Adrenal gland (tissue), 12 donors: Measurements from ENCODE around the gene GJB6. TPM values are rescaled to one million over a fixed set of nuclear protein-coding genes. Genes with fewer than 3 reads are reported as not detected.

ENCODE experiments used
- DNase-seq, 7 donors: peaks; one replicate each; pipeline ENCODE4 v3.0.0-alpha.2; 2019 to 2020
- H3K27ac ChIP-seq, 5 donors: fragments of 200-600 bp; sonication (generic) in 4 of 5; 1 replicate in 3 of 5; 2 replicates in 2 of 5; pipeline versions ENCODE4 v1.5.1 to v1.8.0; 2016 to 2020; ENCODE audit warnings: mild to moderate bottlenecking in 1 of 5
- H3K27me3 ChIP-seq: fragments of 200-600 bp; 2 replicates; pipeline ENCODE4 v1.8.0; 2021
- H3K36me3 ChIP-seq, 2 donors: fragments of 200-600 bp; replicated peaks in 1 of 2; 1 replicate in 1 of 2; 2 replicates in 1 of 2; pipeline versions ENCODE4 v1.5.1 to v1.8.0; 2018 to 2022
- H3K4me1 ChIP-seq, 2 donors: fragments of 200-600 bp; replicated peaks in 1 of 2; 1 replicate in 1 of 2; 2 replicates in 1 of 2; pipeline versions ENCODE4 v1.5.1 to v1.8.0; 2018 to 2021
- H3K4me3 ChIP-seq, 4 donors: fragments of 200-600 bp; sonication (generic) in 3 of 4; one replicate each; pipeline ENCODE4 v1.5.1; 2016 to 2018
- H3K9me3 ChIP-seq, 3 donors: fragments of 200-600 bp; sonication (generic) in 1 of 3; replicated peaks in 1 of 3; 1 replicate in 2 of 3; 2 replicates in 1 of 3; pipeline versions ENCODE4 v1.5.1 to v1.8.0; 2016 to 2021
- CTCF ChIP-seq, 6 experiments: fragments of 450-650 bp in 4 of 6; fragments of 200-600 bp in 2 of 6; sonication (generic) in 1 of 6; IDR thresholded peaks; 1 replicate in 5 of 6; 2 replicates in 1 of 6; pipeline versions ENCODE4 v1.5.1 to v1.8.0; 2016 to 2021; ENCODE audit warnings: antibody characterized with exemption in 6 of 6, mild to moderate bottlenecking in 2 of 6, moderate library complexity in 1 of 6
- POLR2A ChIP-seq, 2 donors: fragments of 450-650 bp; IDR thresholded peaks; one replicate each; pipeline ENCODE4 v1.6.1; 2017; ENCODE audit warnings: antibody characterized with exemption in 2 of 2, mild to moderate bottlenecking in 2 of 2, moderate library complexity in 1 of 2
- WGBS, 4 donors: extraction: QIAGEN DNeasy Blood & Tissue Kit in 2 of 4; methylation state at CpG; one replicate each; pipeline versions ENCODE4 v1.1.5 to v1.1.7; 2013 to 2017; 5-methylcytosine and 5-hydroxymethylcytosine counted together
- intact Hi-C, 2 donors: fragments of 100-400 bp; cut with DNase I; formaldehyde crosslinking; loops; one replicate each; pipeline versions ENCODE4 v1.14.1 to v1.15.0; 2022 to 2023
- polyA plus RNA-seq, 3 donors: library from polyadenylated mRNA; stranded (reverse); fragments of 200-250 nt in 2 of 3; fragments of 350-450 nt in 1 of 3; fragmentation: Illumina TruSeq in 1 of 3; extraction: RNeasy Lipid Tissue Mini Kit (QIAGEN cat#74804) in 1 of 3; gene quantifications; one replicate each; pipeline ENCODE4 v1.2.3, GENCODE V29; 2013 to 2014
- total RNA-seq, 9 donors: library from RNA; depleted of rRNA in 4 of 9; stranded (reverse); fragments of >200 nt in 4 of 9; fragments of 120-200 nt in 1 of 9; fragmentation: NEBNext Ultra II Directional in 1 of 9; extraction: Animal tissue kit (Norgen Biotek cat#: 25700) in 1 of 9; gene quantifications; one replicate each; pipeline versions ENCODE4 v1.1.0 to v1.2.4, GENCODE V29; 2013 to 2023
- donor health status: healthy with polysubstance abuse.
- donor health status: Bipolar disorder and iron deficiency.
- donor health status: DM: yes; HTN: yes; CAD: no.
- donor health status: DM: no; HTN: no; CAD: no.
- donor health status: DM: no; HTN: no; CAD: no.
- donor health status: DM: yes; HTN: yes; CAD: no.

Gene GJB6
- total and polyA plus RNA-seq, 12 donors = 0.16 to 2.3 (median 0.17) TPM; not detected in 9

- 50 to 86% (median 73%) methylated on average over 4 of the region's 4 CpGs for WGBS, 4 donors
- Histone ChIP-seq H3K36me3 (no peaks in the 10 kb centered on the region), H3K4me1 (no peaks in the 10 kb centered on the region), H3K27ac (no peak overlapping the region), H3K4me3 (no peak overlapping the region), H3K9me3 (no peaks in the 10 kb centered on the region), H3K27me3 (peaks cover 9% of the 10 kb centered on the region)
- TF ChIP-seq CTCF (IDR thresholded peaks at IDR 0.05) (no peak), POLR2A (IDR thresholded peaks at IDR 0.05) (no peak)
- intact Hi-C loops = no loop called here
- no peak for DNase-seq
Observed at GRCh38 chr13:20271441-20271840, 39.3 kb upstream of the GJB6 start.

GRCh38 chr13:20270163-20270865, 38.2 kb upstream of the GJB6 start:
- no peak overlapping the region for H3K27ac ChIP-seq
- 43 to 53% (median 48%) methylated on average over 9 of the region's 9 CpGs for WGBS, 4 donors
- TF ChIP-seq CTCF (IDR thresholded peaks at IDR 0.05) (no peak), POLR2A (IDR thresholded peaks at IDR 0.05) (no peak)

DNA sequence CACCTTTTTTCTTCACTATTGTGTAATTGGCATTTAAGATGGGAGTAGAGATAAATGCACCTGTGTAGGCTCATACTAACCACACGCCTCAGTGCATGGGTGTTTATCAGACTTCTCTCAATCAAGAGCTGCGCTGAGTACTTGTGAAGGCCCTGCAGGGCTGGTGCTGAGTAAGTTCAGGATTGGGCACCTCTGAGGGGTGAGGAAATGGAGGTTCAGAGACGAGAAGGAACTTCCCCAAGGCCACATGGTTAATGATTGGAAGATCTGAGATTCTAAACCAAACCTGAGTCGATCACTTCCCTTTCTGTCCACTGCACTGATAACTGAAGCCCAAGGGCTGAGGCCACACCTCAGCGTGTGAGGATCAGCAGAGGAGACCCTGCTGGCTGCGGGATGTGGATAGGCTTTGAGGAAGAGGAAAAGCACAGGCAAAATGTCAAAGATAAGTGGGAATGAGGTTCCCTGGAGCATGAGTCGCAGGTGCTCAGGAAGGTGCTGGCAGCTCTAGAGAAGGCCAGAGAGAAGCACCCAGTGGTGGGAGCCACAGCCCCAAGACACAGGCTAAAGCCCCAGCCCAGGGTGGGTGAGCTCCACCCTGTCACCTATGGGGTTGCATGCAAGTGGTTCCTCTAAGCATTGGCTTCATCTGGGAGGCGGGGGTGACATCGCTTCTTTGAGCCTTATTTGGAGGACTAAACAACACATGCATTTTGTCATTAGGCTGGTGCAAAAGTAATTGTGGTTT, 32.3 kb upstream of the GJB6 start:
- no peak for DNase-seq
- TF ChIP-seq CTCF (IDR thresholded peaks at IDR 0.05) = no peak
- TF ChIP-seq POLR2A (IDR thresholded peaks at IDR 0.05) = no peak
- H3K27me3 ChIP-seq = no peaks in the 10 kb centered on the region
- no peak overlapping the region for H3K27ac ChIP-seq
- H3K36me3 ChIP-seq = no peaks in the 10 kb centered on the region
- WGBS, 4 donors = 78 to 83% (median 83%) methylated on average over 9 of the region's 9 CpGs
- H3K4me1 ChIP-seq = no peaks in the 10 kb centered on the region
- intact Hi-C loops = no loop called here
- no peaks in the 10 kb centered on the region for H3K9me3 ChIP-seq
- H3K4me3 ChIP-seq = no peak overlapping the region

More at GRCh38 chr13:20270163-20270865, 38.2 kb upstream of the GJB6 start:
- Histone ChIP-seq H3K4me3 (no peak overlapping the region), H3K9me3 (no peaks in the 10 kb centered on the region), H3K27me3 (peaks cover 9% of the 10 kb centered on the region), H3K4me1 (no peaks in the 10 kb centered on the region), H3K36me3 (no peaks in the 10 kb centered on the region)
- no peak for DNase-seq
- intact Hi-C loops = no loop called here

DNA sequence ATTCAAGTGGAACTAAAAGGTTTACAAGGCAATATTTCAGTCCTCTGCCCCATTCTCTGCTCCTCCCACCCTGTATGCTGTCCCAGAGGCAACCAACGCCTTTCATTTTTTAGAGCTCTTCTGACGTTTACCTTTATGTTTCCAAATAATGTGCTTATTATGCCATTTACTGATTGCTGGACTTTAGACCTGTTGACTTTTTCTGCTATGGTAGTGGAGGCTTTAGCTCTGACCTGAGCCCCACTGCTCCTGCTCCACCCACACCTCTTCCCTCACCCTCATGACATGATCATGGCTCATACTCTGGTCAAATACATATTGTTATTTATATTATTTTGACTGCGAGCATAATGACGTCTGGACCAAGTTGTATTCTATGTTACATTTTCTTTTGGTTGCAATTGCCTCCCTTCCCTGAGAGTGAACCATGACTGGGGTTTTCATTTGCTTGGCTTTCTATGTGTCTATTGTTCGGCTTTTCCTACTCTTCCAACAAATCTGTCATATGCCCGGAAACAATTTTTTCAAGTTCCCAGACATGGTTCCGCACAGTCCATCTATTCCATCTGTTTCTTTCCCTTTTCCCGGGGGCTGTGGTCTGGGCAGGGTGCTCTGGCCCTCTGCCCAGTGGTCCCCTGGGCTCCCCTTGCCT, 31.4 kb upstream of the GJB6 start:
- 81 to 87% (median 85%) methylated on average over 8 of the region's 8 CpGs for WGBS, 4 donors
- intact Hi-C loops = no loop called here
- no peak overlapping the region for H3K27ac ChIP-seq
- no peaks in the 10 kb centered on the region for H3K4me1 ChIP-seq
- TF ChIP-seq CTCF (IDR thresholded peaks at IDR 0.05) = no peak
- TF ChIP-seq POLR2A (IDR thresholded peaks at IDR 0.05) = no peak
- no peaks in the 10 kb centered on the region for H3K36me3 ChIP-seq
- no peak for DNase-seq
- H3K4me3 ChIP-seq = no peak overlapping the region
- no peaks in the 10 kb centered on the region for H3K27me3 ChIP-seq
- H3K9me3 ChIP-seq = no peaks in the 10 kb centered on the region
